Colonic mucosa (tissue), 4 donors: ENCODE data around the gene GMPR2. TPM values are rescaled to one million over a fixed set of nuclear protein-coding genes. Genes with fewer than 3 reads are reported as not detected.

Source experiments
- DNase-seq: peaks from one replicate; pipeline ENCODE4 v3.0.0-alpha.2; 2020
- H3K27ac ChIP-seq: fragments of 200-600 bp; one replicate; pipeline ENCODE4 v1.8.0; 2021
- H3K27me3 ChIP-seq: fragments of 200-600 bp; one replicate; pipeline ENCODE4 v1.8.0; 2021
- H3K36me3 ChIP-seq: fragments of 200-600 bp; one replicate; pipeline ENCODE4 v1.8.0; 2021
- H3K4me1 ChIP-seq: fragments of 200-600 bp; one replicate; pipeline ENCODE4 v1.8.0; 2021; ENCODE audit warnings: mild to moderate bottlenecking
- H3K4me3 ChIP-seq: fragments of 200-600 bp; one replicate; pipeline ENCODE4 v1.8.0; 2021
- H3K9ac ChIP-seq, 2 donors: one replicate each; pipeline ENCODE4 v1.7.0; 2013; ENCODE audit warnings: control low read depth in 2 of 2, low read depth in 2 of 2, low read length in 2 of 2
- H3K9me3 ChIP-seq: fragments of 200-600 bp; one replicate; pipeline ENCODE4 v1.8.0; 2021
- CTCF ChIP-seq: fragments of 200-600 bp; IDR thresholded peaks from one replicate; pipeline ENCODE4 v1.8.0; 2022; ENCODE audit warnings: antibody characterized with exemption, mild to moderate bottlenecking
- intact Hi-C: fragments of 100-400 bp; cut with DNase I; formaldehyde crosslinking; loops from one replicate; pipeline ENCODE4 v1.14.1; 2022
- total RNA-seq, 2 donors: library from RNA; stranded (reverse); fragmentation: NEBNext Ultra II Directional in 1 of 2; extraction: Animal tissue kit (Norgen Biotek cat#: 25700) in 1 of 2; gene quantifications; one replicate each; pipeline ENCODE4 v1.2.1, GENCODE V29; 2021
- donor health status: healthy.
- donor health status: DM: no; HTN: no; CAD: no.
- donor health status: DM: no; HTN: no; CAD: no.

The GMPR2 gene
- total RNA-seq, 2 donors from 2014 or later: 57.9 to 68.1 TPM

DNA sequence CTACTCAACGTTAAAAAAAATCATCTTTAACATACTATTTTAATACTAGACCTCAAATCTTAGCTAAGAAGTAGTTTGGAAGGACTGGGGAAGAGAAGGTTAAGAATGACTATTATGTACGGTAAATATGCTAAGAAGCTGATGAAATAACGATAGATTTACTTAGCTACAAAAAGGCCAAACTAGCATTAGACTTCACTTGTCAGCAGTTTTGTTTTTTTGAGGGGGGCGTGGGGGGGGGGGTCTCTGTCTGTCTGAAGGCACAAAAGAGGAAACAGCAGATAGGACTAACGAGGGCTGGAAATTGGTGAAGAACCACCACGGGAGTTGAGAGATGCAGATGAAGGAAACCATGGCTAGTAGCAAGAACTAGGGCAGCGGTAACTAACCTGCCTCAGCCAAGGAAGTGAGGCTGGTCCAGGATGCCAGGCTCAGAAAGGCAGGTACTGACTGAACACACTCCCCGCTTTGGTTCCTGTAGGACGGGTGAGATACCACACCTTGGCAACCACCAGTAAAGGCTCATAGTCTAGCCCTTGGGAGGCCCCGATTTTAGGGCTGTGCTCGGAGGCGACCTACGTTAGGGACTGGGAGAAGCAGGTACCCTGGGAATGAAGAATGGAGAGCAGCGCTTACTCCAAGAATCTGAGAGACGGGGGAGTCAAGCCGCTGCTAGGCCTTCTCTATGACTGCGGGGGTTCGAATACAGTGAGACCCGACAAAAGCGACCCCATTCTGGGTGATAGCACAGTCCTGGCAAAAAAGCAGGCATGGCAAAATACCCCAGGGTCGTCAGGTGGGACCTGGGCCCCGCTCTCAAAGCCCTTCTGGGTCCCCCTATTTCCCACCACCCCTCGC, 1.2 kb upstream of the GMPR2 start:
- H3K36me3 ChIP-seq: no peaks in the 10 kb centered on the region
- DNase-seq: no peak
- H3K4me1 ChIP-seq: no peaks in the 10 kb centered on the region
- peak overlapping the region; percentile 92 for H3K4me3 ChIP-seq
- no peak for TF ChIP-seq CTCF
- peak overlapping the region; percentile 79 to 98 for H3K9ac ChIP-seq
- intact Hi-C loops: no loop called here
- peak overlapping the region; percentile 95 for H3K27ac ChIP-seq
- no peaks in the 10 kb centered on the region for H3K9me3 ChIP-seq
- H3K27me3 ChIP-seq: no peaks in the 10 kb centered on the region

- no peaks in the 10 kb centered on the region for H3K9me3 ChIP-seq
- peak; percentile 94 for DNase-seq
- peak within 1 kb of the TSS; percentile 95 for H3K27ac ChIP-seq
- intact Hi-C loops: no loop called here
- peak within 1 kb of the TSS; percentile 79 to 98 for H3K9ac ChIP-seq
- no peak for TF ChIP-seq CTCF
- H3K4me3 ChIP-seq: peak within 1 kb of the TSS; percentile 92
- no peaks in the 10 kb centered on the region for H3K36me3 ChIP-seq
- H3K27me3 ChIP-seq: no peaks in the 10 kb centered on the region
- H3K4me1 ChIP-seq: no peaks in the 10 kb centered on the region
These were observed 546 bp upstream of the GMPR2 start, which contains the start of gene NEDD8 for GRCh38 chr14:24232121-24232644. Gene NEDD8, minus strand, starts transcription at chr14:24232367. Its CDS starts 100 bp downstream, at chr14:24232267.

GRCh38 chr14:24233538-24233866, 773 bp downstream of the GMPR2 start:
- intact Hi-C loops: no loop called here
- H3K4me1 ChIP-seq: no peaks in the 10 kb centered on the region
- no peak overlapping the region for H3K27ac ChIP-seq

GRCh38 chr14:24234095-24235005, 1.6 kb downstream of the GMPR2 start:
- Histone ChIP-seq H3K27me3 (no peaks in the 10 kb centered on the region), H3K9me3 (no peaks in the 10 kb centered on the region), H3K4me1 (no peaks in the 10 kb centered on the region), H3K4me3 (no peak overlapping the region), H3K36me3 (no peaks in the 10 kb centered on the region), H3K9ac (no peak overlapping the region), H3K27ac (no peak overlapping the region)
- DNase-seq: no peak
- TF ChIP-seq CTCF: no peak
- intact Hi-C loops: no loop called here

More at GRCh38 chr14:24233538-24233866, 773 bp downstream of the GMPR2 start:
- Histone ChIP-seq H3K4me3 (peak overlapping the region; percentile 92), H3K27me3 (no peaks in the 10 kb centered on the region), H3K9ac (peak overlapping the region in 1 of 2 donors; percentile 98), H3K9me3 (no peaks in the 10 kb centered on the region), H3K36me3 (no peaks in the 10 kb centered on the region)
- TF ChIP-seq CTCF: no peak
- DNase-seq: no peak
